22Rv1 (cell line): ENCODE measurements around the gene FRMD4B.

Experiments used
- H3K27ac ChIP-seq: fragments of 450-650 bp; 2 replicates; pipeline ENCODE4 v1.5.1; 2017
- CTCF ChIP-seq: fragments of 450-650 bp; IDR thresholded peaks from 2 replicates; pipeline ENCODE4 v1.5.1; 2017; ENCODE audit warnings: mild to moderate bottlenecking
- ZFX ChIP-seq: fragments of 450-650 bp; IDR thresholded peaks from 2 replicates; pipeline ENCODE4 v1.6.1; 2017; ENCODE audit warnings: antibody characterized with exemption, borderline replicate concordance

FRMD4B gene

GRCh38 chr3:69368129-69368741 lies 17.7 kb downstream of the FRMD4B start:
- no peak overlapping the region for H3K27ac ChIP-seq

GRCh38 chr3:69367586-69367985 lies 18.3 kb downstream of the FRMD4B start:
- no peak for TF ChIP-seq CTCF
- no peak for TF ChIP-seq ZFX

More at GRCh38 chr3:69368129-69368741, 17.7 kb downstream of the FRMD4B start:
- TF ChIP-seq CTCF (no peak), ZFX (no peak)

GRCh38 chr3:69364354-69364753 lies 21.5 kb downstream of the FRMD4B start:
- TF ChIP-seq ZFX (no peak), CTCF (no peak)
- H3K27ac ChIP-seq, result no peak overlapping the region

More at GRCh38 chr3:69367586-69367985, 18.3 kb downstream of the FRMD4B start:
- no peak overlapping the region for H3K27ac ChIP-seq

GRCh38 chr3:69360690-69361089 lies 25.2 kb downstream of the FRMD4B start:
- H3K27ac ChIP-seq, result no peak overlapping the region
- TF ChIP-seq CTCF (no peak), ZFX (no peak)

GRCh38 chr3:69359916-69360315 lies 26.0 kb downstream of the FRMD4B start:
- no peak overlapping the region for H3K27ac ChIP-seq
- TF ChIP-seq ZFX, result no peak
- TF ChIP-seq CTCF, result no peak

- TF ChIP-seq CTCF, result no peak
- TF ChIP-seq ZFX, result no peak
- H3K27ac ChIP-seq, result no peak overlapping the region
Measured at GRCh38 chr3:69359339-69359893, 26.5 kb downstream of the FRMD4B start.

GRCh38 chr3:69357196-69357595 lies 28.7 kb downstream of the FRMD4B start:
- no peak for TF ChIP-seq ZFX
- no peak for TF ChIP-seq CTCF
- H3K27ac ChIP-seq, result no peak overlapping the region
